Adipocyte (in vitro differentiated cells): ENCODE data around the gene STK40.

Experiments used
- DNase-seq: peaks from one replicate; pipeline ENCODE4 v3.0.0-alpha.2; 2015; ENCODE audit warnings: low read depth
- H3K27me3 ChIP-seq: replicated peaks from 2 replicates; pipeline ENCODE4 v1.7.0; 2013; ENCODE audit warnings: mild to moderate bottlenecking, low read length, moderate library complexity; ENCODE audit not compliant: control insufficient read depth, insufficient read depth
- H3K36me3 ChIP-seq: 2 replicates; pipeline ENCODE4 v1.7.0; 2013; ENCODE audit warnings: low read length, mild to moderate bottlenecking, moderate library complexity; ENCODE audit not compliant: control insufficient read depth, insufficient read depth, severe bottlenecking
- H3K4me1 ChIP-seq: 2 replicates; pipeline ENCODE4 v1.7.0; 2013; ENCODE audit warnings: mild to moderate bottlenecking, low read length, moderate library complexity; ENCODE audit not compliant: control insufficient read depth, insufficient read depth
- H3K4me3 ChIP-seq: 2 replicates; pipeline ENCODE4 v1.7.0; 2013; ENCODE audit warnings: mild to moderate bottlenecking, low read length, moderate library complexity
- H3K9ac ChIP-seq: 2 replicates; pipeline ENCODE4 v1.7.0; 2013; ENCODE audit warnings: mild to moderate bottlenecking, low read length, moderate library complexity
- H3K9me3 ChIP-seq: 2 replicates; pipeline ENCODE4 v1.7.0; 2013; ENCODE audit warnings: mild to moderate bottlenecking, low read length, moderate library complexity; ENCODE audit not compliant: control insufficient read depth

Gene STK40

DNA sequence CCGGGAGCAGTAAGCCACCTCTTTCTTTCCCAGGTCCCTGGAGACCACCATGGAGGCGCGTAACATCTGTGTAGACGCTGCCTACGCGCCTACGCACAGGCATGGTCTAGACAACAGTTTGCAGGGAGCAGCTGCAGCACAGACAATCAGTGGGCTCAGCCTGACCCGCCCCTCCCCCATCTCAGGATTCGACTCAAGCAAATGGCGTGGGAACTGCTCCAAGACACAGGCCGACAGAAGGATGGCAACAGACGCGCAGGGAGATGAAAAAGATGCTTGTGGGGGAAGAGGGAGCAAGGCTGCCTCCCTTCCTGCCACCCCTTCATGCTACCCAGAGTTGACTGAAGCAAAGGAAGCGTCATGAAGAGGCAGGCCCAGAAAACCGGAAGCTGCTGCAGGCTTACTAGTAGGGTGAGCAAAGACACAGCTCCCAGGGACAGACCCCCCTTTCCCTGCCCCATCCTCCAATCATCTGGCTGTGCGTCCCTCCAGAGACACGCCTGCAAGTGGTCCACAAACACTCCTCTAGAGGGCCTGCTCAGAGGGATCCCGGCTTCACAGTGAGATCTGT is 19.5 kb downstream of the STK40 start:
- no peak for DNase-seq
- Histone ChIP-seq H3K36me3 (peaks cover 31% of the 10 kb centered on the region), H3K9me3 (no peaks in the 10 kb centered on the region)

DNA sequence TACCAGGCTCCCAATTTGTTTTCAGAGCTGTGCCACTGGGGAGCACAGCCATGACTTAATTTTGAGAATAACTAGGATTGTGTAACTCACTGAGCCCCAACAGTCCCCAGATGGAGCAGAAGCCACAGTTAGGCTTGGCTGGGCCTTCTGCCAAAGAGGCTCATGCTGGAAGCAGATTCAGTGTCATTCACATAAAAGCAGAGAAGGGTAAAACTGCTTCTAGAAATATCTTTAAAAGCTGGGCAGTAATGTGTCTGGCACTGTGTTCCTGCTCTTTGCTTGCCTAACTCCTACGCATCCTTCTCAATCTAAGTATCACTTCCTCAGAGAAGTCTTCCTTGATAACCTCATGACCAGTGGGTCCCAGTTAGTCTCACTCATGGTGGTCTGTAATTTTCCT is 20.3 kb downstream of the STK40 start:
- peaks cover 20% of the 10 kb centered on the region for H3K4me1 ChIP-seq
- H3K9ac ChIP-seq, result no peak overlapping the region
- no peaks in the 10 kb centered on the region for H3K27me3 ChIP-seq
- DNase-seq, result peak; percentile 75
- H3K4me3 ChIP-seq, result no peak overlapping the region
- H3K36me3 ChIP-seq, result peaks cover 37% of the 10 kb centered on the region
- no peaks in the 10 kb centered on the region for H3K9me3 ChIP-seq

More for the DNA sequence above, 19.5 kb downstream of the STK40 start:
- Histone ChIP-seq H3K27me3 (no peaks in the 10 kb centered on the region), H3K4me3 (no peak overlapping the region), H3K4me1 (peaks cover 20% of the 10 kb centered on the region), H3K9ac (no peak overlapping the region)

- no peaks in the 10 kb centered on the region for H3K27me3 ChIP-seq
- no peaks in the 10 kb centered on the region for H3K9me3 ChIP-seq
- H3K9ac ChIP-seq, result no peak overlapping the region
- peaks cover 6% of the 10 kb centered on the region for H3K4me1 ChIP-seq
- H3K36me3 ChIP-seq, result peaks cover 53% of the 10 kb centered on the region
- DNase-seq, result no peak
- no peak overlapping the region for H3K4me3 ChIP-seq
Measured at GRCh38 chr1:36359911-36360550, 25.7 kb downstream of the STK40 start.

- H3K4me3 ChIP-seq, result no peak overlapping the region
- H3K36me3 ChIP-seq, result peaks cover 59% of the 10 kb centered on the region
- H3K27me3 ChIP-seq, result no peaks in the 10 kb centered on the region
- no peak for DNase-seq
- peaks cover 5% of the 10 kb centered on the region for H3K4me1 ChIP-seq
- no peaks in the 10 kb centered on the region for H3K9me3 ChIP-seq
- no peak overlapping the region for H3K9ac ChIP-seq
Measured at GRCh38 chr1:36359383-36359782, 26.3 kb downstream of the STK40 start.

- H3K27me3 ChIP-seq, result no peaks in the 10 kb centered on the region
- no peak for DNase-seq
- no peak overlapping the region for H3K4me3 ChIP-seq
- H3K36me3 ChIP-seq, result peaks cover 67% of the 10 kb centered on the region
- H3K9me3 ChIP-seq, result no peaks in the 10 kb centered on the region
- no peak overlapping the region for H3K9ac ChIP-seq
- peaks cover 5% of the 10 kb centered on the region for H3K4me1 ChIP-seq
Measured at GRCh38 chr1:36358514-36359084, 27.1 kb downstream of the STK40 start.

- H3K9me3 ChIP-seq, result no peaks in the 10 kb centered on the region
- no peak overlapping the region for H3K4me3 ChIP-seq
- no peaks in the 10 kb centered on the region for H3K27me3 ChIP-seq
- H3K36me3 ChIP-seq, result peaks cover 53% of the 10 kb centered on the region
- H3K9ac ChIP-seq, result no peak overlapping the region
- DNase-seq, result no peak
- H3K4me1 ChIP-seq, result peaks cover 31% of the 10 kb centered on the region
Measured at GRCh38 chr1:36355811-36356210, 29.9 kb downstream of the STK40 start.

DNA sequence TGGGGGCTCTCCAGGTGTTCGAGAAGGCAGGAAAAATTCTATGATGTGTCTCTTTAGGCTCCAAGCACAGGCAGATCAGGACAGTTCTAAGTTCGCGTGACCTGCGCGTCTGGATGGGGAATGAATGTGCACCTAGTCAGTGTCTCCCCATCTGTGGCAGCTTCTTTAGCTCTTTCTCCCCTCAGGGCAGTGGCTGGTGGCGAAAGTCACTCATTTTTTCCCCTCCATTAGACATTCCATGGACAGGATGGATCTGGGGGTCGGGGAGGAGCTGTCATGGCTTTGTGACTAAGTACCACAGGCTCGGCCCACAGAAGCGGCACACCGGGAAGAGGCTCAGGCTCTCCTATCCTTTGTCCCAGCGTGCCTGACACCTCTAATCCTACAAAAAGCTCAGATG is 31.2 kb downstream of the STK40 start:
- Histone ChIP-seq H3K27me3 (no peaks in the 10 kb centered on the region), H3K4me1 (peaks cover 39% of the 10 kb centered on the region), H3K4me3 (no peak overlapping the region), H3K9ac (no peak overlapping the region), H3K36me3 (peaks cover 51% of the 10 kb centered on the region), H3K9me3 (no peaks in the 10 kb centered on the region)
- DNase-seq, result no peak

- peak; percentile 54 for DNase-seq
- Histone ChIP-seq H3K27me3 (no peaks in the 10 kb centered on the region), H3K36me3 (peaks cover 51% of the 10 kb centered on the region), H3K4me3 (no peak overlapping the region), H3K9ac (no peak overlapping the region), H3K4me1 (peaks cover 44% of the 10 kb centered on the region), H3K9me3 (no peaks in the 10 kb centered on the region)
Measured at GRCh38 chr1:36352910-36353878, 32.5 kb downstream of the STK40 start.

DNA sequence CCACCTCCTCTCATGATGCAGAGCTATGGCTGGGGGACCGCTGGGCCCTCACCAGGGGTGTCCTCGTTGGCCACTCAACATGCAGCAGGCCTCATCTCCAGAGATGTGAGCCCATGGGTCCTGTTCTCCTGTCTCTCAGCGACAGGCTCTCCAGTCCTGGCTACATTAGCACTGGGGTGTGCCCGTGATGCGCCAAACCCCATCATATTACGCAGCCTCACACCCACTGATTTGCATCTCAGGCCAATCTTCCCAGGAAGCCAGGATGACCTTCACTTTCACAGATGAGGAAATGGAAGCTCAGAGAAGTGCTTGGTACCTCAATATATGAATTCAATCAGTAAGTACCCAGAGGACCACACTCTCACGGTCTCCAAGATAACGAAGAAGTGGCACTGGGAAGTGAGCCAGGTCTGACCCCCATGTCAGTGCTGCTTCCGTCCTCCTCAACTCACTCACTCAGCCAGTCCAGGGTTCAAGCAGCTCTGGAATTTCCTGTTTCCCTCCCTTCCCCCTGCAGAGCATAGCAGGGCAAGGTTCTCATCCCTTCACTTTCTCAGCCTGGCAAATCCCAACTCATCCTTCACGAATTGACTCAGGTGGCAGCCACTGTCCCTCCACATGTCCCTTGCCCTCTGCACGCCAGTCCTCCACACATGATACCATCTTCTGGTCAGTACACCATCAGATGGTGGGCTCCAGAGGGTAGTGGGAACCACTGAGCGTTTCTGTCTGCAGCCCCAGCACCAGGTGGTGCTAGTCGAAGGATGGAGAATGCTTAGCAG is 33.4 kb downstream of the STK40 start:
- peaks cover 50% of the 10 kb centered on the region for H3K36me3 ChIP-seq
- H3K4me1 ChIP-seq, result peaks cover 44% of the 10 kb centered on the region
- no peak overlapping the region for H3K4me3 ChIP-seq
- DNase-seq, result no peak
- H3K27me3 ChIP-seq, result no peaks in the 10 kb centered on the region
- no peaks in the 10 kb centered on the region for H3K9me3 ChIP-seq
- H3K9ac ChIP-seq, result peak overlapping the region; percentile 75

GRCh38 chr1:36351227-36351977 is 34.3 kb downstream of the STK40 start:
- Histone ChIP-seq H3K9me3 (no peaks in the 10 kb centered on the region), H3K36me3 (peaks cover 53% of the 10 kb centered on the region), H3K27me3 (no peaks in the 10 kb centered on the region), H3K9ac (peak overlapping the region; percentile 75), H3K4me3 (peak overlapping the region; percentile 48), H3K4me1 (peaks cover 44% of the 10 kb centered on the region)
- DNase-seq, result peak; percentile 85
